Transverse colon (tissue), 4 donors: ENCODE results near the gene LRP1. TPM values are rescaled to one million over a fixed set of nuclear protein-coding genes. Genes with fewer than 3 reads are reported as not detected.

Source experiments
- DNase-seq: peaks from one replicate; pipeline ENCODE4 v3.0.0-alpha.2; 2019
- H3K27ac ChIP-seq, 4 donors: fragments of 200-600 bp; sonication (generic); 2 replicates each; pipeline ENCODE4 v1.5.1; 2016 to 2018; ENCODE audit warnings: inconsistent platforms in 4 of 4
- H3K27me3 ChIP-seq: fragments of 200-600 bp; sonication (generic); 2 replicates; pipeline ENCODE4 v1.5.1; 2017; ENCODE audit warnings: inconsistent platforms
- H3K36me3 ChIP-seq, 4 donors: fragments of 200-600 bp; sonication (generic); 2 replicates each; pipeline ENCODE4 v1.5.1; 2017 to 2019; ENCODE audit warnings: inconsistent platforms in 4 of 4
- H3K4me1 ChIP-seq, 4 donors: fragments of 200-600 bp; sonication (generic); 2 replicates each; pipeline ENCODE4 v1.5.1; 2017 to 2020; ENCODE audit warnings: inconsistent platforms in 4 of 4
- H3K4me3 ChIP-seq, 4 donors: fragments of 200-600 bp; sonication (generic); 1 replicate in 1 of 4; 2 replicates in 3 of 4; pipeline versions ENCODE4 v1.5.1 to v1.6.1; 2017 to 2019; ENCODE audit warnings: inconsistent platforms in 4 of 4
- H3K9me3 ChIP-seq, 2 donors: fragments of 200-600 bp; sonication (generic); 2 replicates each; pipeline ENCODE4 v1.5.1; 2017 to 2019; ENCODE audit warnings: inconsistent platforms in 2 of 2
- CTCF ChIP-seq, 5 experiments: fragments of 200-600 bp in 3 of 5; fragments of 450-650 bp in 2 of 5; sonication (generic) in 3 of 5; IDR thresholded peaks; 1 replicate in 2 of 5; 2 replicates in 3 of 5; pipeline ENCODE4 v1.5.1; 2016 to 2017; ENCODE audit warnings: antibody characterized with exemption in 5 of 5, inconsistent platforms in 3 of 5, mild to moderate bottlenecking in 2 of 5, moderate library complexity in 1 of 5
- EP300 ChIP-seq: sonication (generic); formaldehyde crosslinking; IDR thresholded peaks from one replicate; pipeline ENCODE4 v1.6.1; 2017; ENCODE audit warnings: antibody characterized with exemption, low read depth
- POLR2A ChIP-seq: fragments of 450-650 bp; IDR thresholded peaks from one replicate; pipeline ENCODE4 v1.6.1; 2016; ENCODE audit warnings: antibody characterized with exemption, mild to moderate bottlenecking, moderate library complexity
- POLR2AphosphoS5 ChIP-seq, 3 donors: sonication (generic); formaldehyde crosslinking; IDR thresholded peaks; one replicate each; pipeline ENCODE4 v1.6.1; 2016; ENCODE audit warnings: antibody characterized with exemption in 3 of 3
- WGBS, 2 donors: methylation state at CpG; one replicate each; pipeline ENCODE4 v1.1.5; 2018; ENCODE audit warnings: low coverage in 1 of 2; 5-methylcytosine and 5-hydroxymethylcytosine counted together
- in situ Hi-C, 4 donors: fragments of 200-750 bp; cut with MboI; loops; one replicate each; pipeline versions ENCODE4 v1.15.0 to v1.15.1; 2017; ENCODE audit warnings: low sequenced_read_pairs in 3 of 4, low pct_ligation_motif_present in 1 of 4, low pct_unique_long_range_greater_than_20kb in 1 of 4
- intact Hi-C: fragments of 100-400 bp; cut with DNase I; formaldehyde crosslinking; loops from one replicate; pipeline ENCODE4 v1.15.1; 2023; ENCODE audit warnings: low total_unique reads
- total RNA-seq, 4 donors: library from RNA; depleted of rRNA; stranded (reverse); fragments of >200 nt; gene quantifications; one replicate each; pipeline ENCODE4 v1.1.0, GENCODE V29; 2016

Gene LRP1
- total RNA-seq, 4 donors from 2014 or later, result 94.3 to 248 (median 199) TPM

- Histone ChIP-seq H3K27ac (peak overlapping the region in 1 of 4 donors; percentile 8), H3K4me1 (peaks cover 16 to 27% (median 18%) of the 10 kb centered on the region in 4 donors), H3K27me3 (peaks cover 32% of the 10 kb centered on the region), H3K36me3 (no peaks in the 10 kb centered on the region), H3K4me3 (no peak overlapping the region), H3K9me3 (no peaks in the 10 kb centered on the region)
- DNase-seq, result no peak
- WGBS, 2 donors, result 86% methylated on average over 7 of the region's 7 CpGs; no CpG with 5 or more reads in 1 of the 2 donors
- TF ChIP-seq CTCF (IDR thresholded peaks at IDR 0.05) (no peak), EP300 (no peak), POLR2AphosphoS5 (IDR thresholded peaks at IDR 0.05) (no peak), POLR2A (no peak)
- in situ Hi-C loops (no loop called here), intact Hi-C loops (loop anchor here (1.0 kb wide), 1 partner anchor 27 kb away; no protein-coding TSS in a partner anchor)
Observed at GRCh38 chr12:57212701-57213057, 84.4 kb downstream of the LRP1 start.

GRCh38 chr12:57213058-57213715, 84.9 kb downstream of the LRP1 start:
- Histone ChIP-seq H3K4me1 (peaks cover 16 to 27% (median 18%) of the 10 kb centered on the region in 4 donors), H3K9me3 (no peaks in the 10 kb centered on the region), H3K27ac (peak overlapping the region in 1 of 4 donors; percentile 8), H3K27me3 (peaks cover 37% of the 10 kb centered on the region), H3K4me3 (no peak overlapping the region), H3K36me3 (no peaks in the 10 kb centered on the region)
- 2 to 11% methylated on average over 11 to 16 of the region's 16 CpGs for WGBS, 2 donors
- DNase-seq, result peak; percentile 88
- no peak for TF ChIP-seq EP300
- peak; percentile 92 to 95 (median 93) for TF ChIP-seq CTCF (IDR thresholded peaks at IDR 0.05)
- in situ Hi-C loops, result no loop called here
- intact Hi-C loops, result loop anchor here (1.0 kb wide), 1 partner anchor 26 kb away; no protein-coding TSS in a partner anchor

GRCh38 chr12:57213763-57214397, 85.6 kb downstream of the LRP1 start:
- DNase-seq, result no peak
- TF ChIP-seq EP300, result no peak
- no peak for TF ChIP-seq POLR2A
- no peak for TF ChIP-seq CTCF (IDR thresholded peaks at IDR 0.05)
- TF ChIP-seq POLR2AphosphoS5 (IDR thresholded peaks at IDR 0.05), result no peak
- no peaks in the 10 kb centered on the region for H3K9me3 ChIP-seq
- no peak overlapping the region for H3K27ac ChIP-seq
- 63% methylated on average over 4 of the region's 4 CpGs; no CpG with 5 or more reads in 1 of the 2 donors for WGBS, 2 donors
- in situ Hi-C loops (no loop called here), intact Hi-C loops (loop anchor here (1.0 kb wide), 1 partner anchor 25 kb away; no protein-coding TSS in a partner anchor)
- H3K4me1 ChIP-seq, result peaks cover 16 to 27% (median 18%) of the 10 kb centered on the region in 4 donors
- H3K4me3 ChIP-seq, result no peak overlapping the region
- no peaks in the 10 kb centered on the region for H3K36me3 ChIP-seq
- H3K27me3 ChIP-seq, result peaks cover 44% of the 10 kb centered on the region

- 0% methylated on average over 14 of the region's 14 CpGs; no CpG with 5 or more reads in 1 of the 2 donors for WGBS, 2 donors
- no peak for TF ChIP-seq EP300
- TF ChIP-seq CTCF (IDR thresholded peaks at IDR 0.05), result peak; percentile 71 to 78 (median 77)
- peak in 1 of 3 donors; percentile 11 for TF ChIP-seq POLR2AphosphoS5 (IDR thresholded peaks at IDR 0.05)
- TF ChIP-seq POLR2A, result no peak
- in situ Hi-C loops, result no loop called here
Observed at GRCh38 chr12:57214398-57214781, 86.1 kb downstream of the LRP1 start.

More at GRCh38 chr12:57214398-57214781, 86.1 kb downstream of the LRP1 start:
- Histone ChIP-seq H3K36me3 (no peaks in the 10 kb centered on the region), H3K4me3 (no peak overlapping the region), H3K27ac (no peak overlapping the region), H3K9me3 (no peaks in the 10 kb centered on the region), H3K27me3 (peaks cover 49% of the 10 kb centered on the region), H3K4me1 (peaks cover 16 to 27% (median 18%) of the 10 kb centered on the region in 4 donors)
- peak; percentile 70 for DNase-seq
- intact Hi-C loops, result no loop called here
